ENCODE data around the gene ZNF207.
"Not testable (repeated sequence)": the region's sequence is repeated elsewhere in the genome, so short reads cannot be mapped to it uniquely, and the experiment has no call there.

Gene ZNF207

DNA sequence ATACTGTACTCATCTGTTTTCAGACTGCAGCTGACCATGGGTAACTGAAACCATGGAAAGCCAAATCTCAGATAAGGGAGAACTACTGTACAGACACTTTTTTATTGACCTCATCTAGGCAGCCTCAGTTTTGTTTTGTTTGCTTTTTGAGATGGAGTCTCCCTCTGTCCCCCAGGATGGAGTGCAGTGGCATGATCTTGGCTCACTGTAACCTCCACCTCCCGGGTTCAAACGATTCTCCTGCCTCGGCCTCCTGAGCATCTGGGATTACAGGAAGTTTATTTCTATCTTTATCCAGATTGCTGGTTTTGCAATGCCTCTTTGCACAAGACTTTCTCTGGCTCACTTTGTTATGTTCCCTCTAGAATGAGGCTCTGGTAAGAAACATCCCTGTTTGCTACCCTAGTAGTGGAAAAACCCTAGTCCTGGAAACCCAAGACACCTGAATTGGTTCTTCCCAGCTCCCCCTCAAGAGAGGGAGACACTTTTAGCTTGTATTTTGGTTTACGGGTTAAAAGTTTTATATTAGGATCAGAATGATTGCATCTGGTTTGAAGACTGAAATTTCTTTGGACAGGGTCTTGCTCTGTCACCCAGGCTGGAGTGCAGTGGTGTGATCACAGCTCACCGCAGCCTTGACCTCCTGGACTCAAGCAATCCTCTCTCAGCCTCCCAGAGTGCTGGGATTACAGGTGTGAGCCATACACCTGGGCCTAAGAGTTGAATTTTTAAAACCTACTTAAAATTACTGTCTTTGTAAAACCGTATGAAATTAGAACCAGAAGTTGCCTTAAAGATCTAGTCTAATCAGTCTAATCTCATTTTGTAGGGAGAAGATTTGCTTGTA, 38.9 kb downstream of the ZNF207 start:
- no peak for FAIRE-seq

- no peak for FAIRE-seq
Observed at GRCh38 chr17:32393904-32394303, 43.9 kb downstream of the ZNF207 start.

DNA sequence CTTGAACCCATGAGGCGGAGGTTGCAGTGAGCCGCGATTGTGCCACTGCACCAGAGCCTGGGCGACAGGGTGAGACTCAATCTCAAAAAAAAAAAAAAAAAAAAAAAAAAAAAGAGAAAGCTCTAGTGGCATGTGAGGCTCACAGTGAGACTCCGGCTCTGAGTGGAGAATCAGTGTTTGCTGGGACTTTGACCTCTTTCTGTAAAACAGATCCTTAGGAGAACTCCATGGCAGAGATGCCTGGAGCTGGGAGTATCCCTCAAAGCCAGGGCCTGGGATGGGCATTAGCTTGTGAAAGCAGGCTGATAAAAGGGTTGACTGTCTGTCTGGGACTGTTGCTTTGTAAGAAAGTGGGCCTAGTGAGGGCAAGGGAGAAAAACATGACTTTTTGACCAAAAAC, 46.4 kb downstream of the ZNF207 start:
- no peak for FAIRE-seq

DNA sequence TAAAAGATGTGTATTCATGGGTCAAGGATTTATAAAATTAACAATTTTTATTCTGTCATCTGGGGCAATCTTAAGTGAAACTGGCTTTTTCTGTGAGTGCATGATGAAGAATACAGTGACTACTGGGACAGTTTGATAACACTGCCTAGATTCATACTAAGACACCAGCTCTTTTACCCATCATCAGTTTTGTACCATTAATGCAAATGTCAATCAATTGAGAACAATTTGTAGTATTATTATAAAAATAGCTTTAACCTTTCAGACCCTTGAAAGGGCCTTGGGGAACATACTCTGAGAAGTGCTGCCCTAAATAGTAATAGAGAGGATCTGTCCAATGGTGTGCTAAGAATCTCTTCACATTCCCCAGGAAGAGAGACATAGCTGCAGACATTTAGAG, 49.0 kb downstream of the ZNF207 start:
- no peak for FAIRE-seq

DNA sequence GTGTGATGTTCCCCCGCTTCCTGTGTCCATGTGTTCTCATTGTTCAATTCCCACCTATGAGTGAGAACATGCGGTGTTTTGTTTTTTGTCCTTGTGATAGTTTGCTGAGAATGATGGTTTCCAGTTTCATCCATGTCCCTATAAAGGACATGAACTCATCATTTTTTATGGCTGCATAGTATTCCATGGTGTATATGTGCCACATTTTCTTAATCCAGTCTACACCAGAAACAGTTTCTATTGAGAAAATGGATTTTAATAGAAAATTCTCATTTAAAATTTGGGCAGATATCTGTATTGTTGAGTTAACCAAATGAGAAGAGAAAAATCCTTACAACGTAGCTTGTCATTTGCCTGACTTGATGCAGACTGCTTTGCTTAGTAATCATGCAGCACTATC, 60.1 kb downstream of the ZNF207 start:
- not testable (repeated sequence) for FAIRE-seq

DNA sequence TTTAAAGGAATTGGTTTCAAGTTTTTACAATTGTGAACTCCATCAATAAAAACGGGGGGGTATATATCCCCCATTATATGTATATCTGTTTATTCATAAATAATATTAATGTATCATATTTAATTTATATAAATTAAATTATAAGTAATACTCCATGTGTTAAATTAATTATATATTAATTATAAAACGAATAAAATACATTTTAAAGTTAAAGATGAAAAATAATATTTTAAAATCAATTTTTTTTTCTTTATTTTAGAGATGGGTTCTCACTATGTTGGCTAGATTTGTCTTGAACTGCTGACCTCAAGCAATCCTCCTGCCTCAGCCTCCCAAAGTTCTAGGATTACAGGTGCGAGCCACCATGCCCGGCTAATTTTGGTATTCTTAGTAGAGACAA, 76.9 kb downstream of the ZNF207 start:
- FAIRE-seq: no peak

- no peak for FAIRE-seq
Observed at GRCh38 chr17:32429598-32429997, 79.6 kb downstream of the ZNF207 start.

Data from colon (tissue), 2 donors.